IMR-90 (cell line): ENCODE measurements around the gene FPR3. TPM values are rescaled to one million over a fixed set of nuclear protein-coding genes. Genes with fewer than 3 reads are reported as not detected.
A peak's percentile ranks its signal among the peaks of the same experiment; 100 is the strongest.

ENCODE experiments used
- ATAC-seq: fragments of 200-7000 bp; cut with Tn5 transposase; 2 replicates; pipeline ENCODE4 v1.9.1; 2020; ENCODE audit warnings: low read depth, mild to moderate bottlenecking, moderate library complexity
- BruUV-seq: library from RNA; stranded (reverse); fragments of 400-500 nt; replicated peaks from 2 replicates; lab custom pipeline; 2021; lab: Mats Ljungman, UMichigan
- CTCF ChIA-PET: fragments of 300-600 bp; formaldehyde crosslinking; extraction: SDS; loops from one replicate; lab custom pipeline; 2021; ENCODE audit warnings: antibody characterized with exemption; lab: Yijun Ruan, JAX
- POLR2A ChIA-PET: fragments of 300-600 bp; sonication (Branson Sonifier 250); formaldehyde crosslinking; loops from one replicate; lab custom pipeline; 2022; ENCODE audit warnings: antibody characterized with exemption; ENCODE audit not compliant: unreplicated experiment; lab: Charles Lee
- DNase-seq: peaks from one replicate; pipeline ENCODE4 v3.0.0; 2013
- H2AFZ ChIP-seq: replicated peaks from 2 replicates; pipeline ENCODE3; 2013; ENCODE audit warnings: low read length, mild to moderate bottlenecking; ENCODE audit not compliant: poor library complexity
- H2AK5ac ChIP-seq: 2 replicates; pipeline ENCODE4 v1.6.1; 2013; ENCODE audit warnings: low read depth, low read length, inconsistent platforms
- H2AK9ac ChIP-seq: replicated peaks from 2 replicates; pipeline ENCODE3; 2013; ENCODE audit warnings: mild to moderate bottlenecking, low read depth, low read length, moderate library complexity; ENCODE audit not compliant: poor library complexity
- H2BK120ac ChIP-seq: 2 replicates; pipeline ENCODE4 v1.6.1; 2013; ENCODE audit warnings: low read depth, low read length, inconsistent platforms
- H2BK15ac ChIP-seq: 3 replicates; pipeline ENCODE4 v1.6.1; 2013; ENCODE audit warnings: low read depth, low read length, inconsistent platforms
- H2BK20ac ChIP-seq: 2 replicates; pipeline ENCODE4 v1.6.1; 2013; ENCODE audit warnings: low read depth, mild to moderate bottlenecking, inconsistent platforms, low read length, moderate library complexity
- H2BK5ac ChIP-seq: 2 replicates; pipeline ENCODE4 v1.6.1; 2013; ENCODE audit warnings: mild to moderate bottlenecking, low read depth, low read length, inconsistent platforms; ENCODE audit not compliant: poor library complexity, severe bottlenecking
- H3K14ac ChIP-seq: replicated peaks from 2 replicates; pipeline ENCODE4 v1.6.1; 2013; ENCODE audit warnings: low read depth, low read length, inconsistent platforms
- H3K18ac ChIP-seq: 2 replicates; pipeline ENCODE4 v1.6.1; 2013; ENCODE audit warnings: low read depth, low read length, control low read depth
- H3K23ac ChIP-seq: 2 replicates; pipeline ENCODE4 v1.6.1; 2013; ENCODE audit warnings: low read depth, low read length, inconsistent platforms
- H3K27ac ChIP-seq: 2 replicates; pipeline ENCODE4 v1.5.1; 2013; ENCODE audit warnings: mild to moderate bottlenecking, control low read depth, low read length; ENCODE audit not compliant: insufficient read depth
- H3K27me3 ChIP-seq: 2 replicates; pipeline ENCODE4 v1.6.1; 2013; ENCODE audit warnings: low read length; ENCODE audit not compliant: control insufficient read depth, insufficient read depth
- H3K36me3 ChIP-seq: 2 replicates; pipeline ENCODE4 v1.6.1; 2013; ENCODE audit warnings: low read length, mixed read lengths; ENCODE audit not compliant: control insufficient read depth, insufficient read depth
- H3K4ac ChIP-seq: 2 replicates; pipeline ENCODE4 v1.6.1; 2013; ENCODE audit warnings: low read depth, low read length, inconsistent platforms
- H3K4me1 ChIP-seq: 2 replicates; pipeline ENCODE4 v1.6.1; 2013; ENCODE audit warnings: low read length, mixed read lengths; ENCODE audit not compliant: control insufficient read depth, insufficient read depth
- H3K4me2 ChIP-seq: 2 replicates; pipeline ENCODE4 v1.6.1; 2013; ENCODE audit warnings: low read depth, mild to moderate bottlenecking, control low read depth, low read length, moderate library complexity
- H3K4me3 ChIP-seq: 2 replicates; pipeline ENCODE4 v1.5.1; 2013; ENCODE audit warnings: low read depth, mild to moderate bottlenecking, control low read depth, low read length, moderate library complexity; ENCODE audit not compliant: insufficient read depth
- H3K56ac ChIP-seq: 2 replicates; pipeline ENCODE4 v1.6.1; 2013; ENCODE audit warnings: low read length, inconsistent platforms; ENCODE audit not compliant: insufficient read depth; ENCODE audit errors: extremely low read depth
- H3K79me1 ChIP-seq, 2 experiments: 2 replicates each; pipeline ENCODE4 v1.6.1; 2013; ENCODE audit warnings: low read length in 2 of 2, inconsistent platforms in 1 of 2, low read depth in 1 of 2
- H3K9ac ChIP-seq: 2 replicates; pipeline ENCODE4 v1.6.1; 2013; ENCODE audit warnings: low read depth, low read length, control low read depth
- H3K9me1 ChIP-seq: 2 replicates; pipeline ENCODE4 v1.6.1; 2013; ENCODE audit warnings: low read length, inconsistent platforms; ENCODE audit not compliant: insufficient read depth
- H3K9me3 ChIP-seq: 2 replicates; pipeline ENCODE4 v1.6.1; 2013; ENCODE audit warnings: low read length; ENCODE audit not compliant: control insufficient read depth, insufficient read depth
- H4K20me1 ChIP-seq: 2 replicates; pipeline ENCODE4 v1.6.1; 2013; ENCODE audit warnings: low read length, inconsistent platforms; ENCODE audit not compliant: insufficient read depth
- H4K5ac ChIP-seq: 2 replicates; pipeline ENCODE4 v1.6.1; 2013; ENCODE audit warnings: mild to moderate bottlenecking, low read depth, low read length, control low read depth
- H4K8ac ChIP-seq, 2 experiments: 2 replicates each; pipeline ENCODE4 v1.6.1; 2013; ENCODE audit warnings: low read depth in 2 of 2, low read length in 2 of 2, control low read depth in 1 of 2, inconsistent platforms in 1 of 2
- H4K91ac ChIP-seq: 2 replicates; pipeline ENCODE4 v1.6.1; 2013; ENCODE audit warnings: low read depth, low read length, inconsistent platforms; ENCODE audit not compliant: insufficient read depth
- BHLHE40 ChIP-seq: fragments of 150-350 bp; IDR thresholded peaks from 2 replicates; pipeline ENCODE4 v1.6.1; 2016; ENCODE audit warnings: mild to moderate bottlenecking, low read depth, low read length
- MAZ ChIP-seq: IDR thresholded peaks from 2 replicates; pipeline ENCODE4 v1.6.1; 2012; ENCODE audit warnings: low read depth, mild to moderate bottlenecking, low read length, improper control_type of control experiment, moderate library complexity, borderline replicate concordance
- MXI1 ChIP-seq: IDR thresholded peaks from 2 replicates; pipeline ENCODE4 v1.6.1; 2012; ENCODE audit warnings: low read depth, mild to moderate bottlenecking, low read length, moderate library complexity, borderline replicate concordance
- RCOR1 ChIP-seq: IDR thresholded peaks from 2 replicates; pipeline ENCODE4 v1.6.1; 2012; ENCODE audit warnings: mild to moderate bottlenecking, low read length, improper control_type of control experiment; ENCODE audit not compliant: insufficient replicate concordance
- SMC3 ChIP-seq: fragments of 150-350 bp; IDR thresholded peaks from 2 replicates; pipeline ENCODE4 v1.6.1; 2016; ENCODE audit warnings: low read depth, mild to moderate bottlenecking, antibody characterized with exemption, low read length, moderate library complexity
- WGBS, 2 experiments: methylation state at CpG; one replicate each; pipeline versions ENCODE4 v1.1.5 to v1.1.7; 2013; ENCODE audit warnings: missing lambda C conversion rate in 2 of 2; ENCODE audit not compliant: insufficient read length in 1 of 2; ENCODE audit errors: extremely low coverage in 2 of 2; 5-methylcytosine and 5-hydroxymethylcytosine counted together
- dilution Hi-C: fragments of 300-500 bp; cut with HindIII; formaldehyde crosslinking; loops from one replicate; pipeline ENCODE4 v1.14.3; 2018; ENCODE audit warnings: low sequenced_read_pairs; ENCODE audit not compliant: unreplicated experiment
- in situ Hi-C: fragments of 300-500 bp; cut with MboI; formaldehyde crosslinking; loops from 3 replicates; pipeline ENCODE4 v1.14.3; 2019; ENCODE audit warnings: low sequenced_read_pairs, inconsistent platforms, mixed read lengths
- intact Hi-C: fragments of 100-400 bp; cut with micrococcal nuclease; formaldehyde crosslinking; loops from 2 replicates; pipeline ENCODE4 v1.10.0; 2022
- polyA plus RNA-seq, 3 experiments: library from polyadenylated mRNA; depleted of rRNA; stranded (reverse); fragments of >200 nt; gene quantifications; 2 replicates each; pipeline ENCODE4 v1.2.3, GENCODE V29; 2012; ENCODE audit warnings: low replicate concordance in 1 of 3
- total RNA-seq: library from RNA; depleted of rRNA; stranded (reverse); fragments of >200 nt; gene quantifications from 2 replicates; pipeline ENCODE4 v1.2.3, GENCODE V29; 2012

Gene FPR3
- total and polyA plus RNA-seq, 2 of the 4 experiments (the other 2 are of a cell fraction), result not detected

GRCh38 chr19:51800473-51801244 lies 5.7 kb downstream of the FPR3 start:
- Histone ChIP-seq H3K27ac (no peak overlapping the region), H3K9me1 (no peaks in the 10 kb centered on the region), H3K56ac (no peak overlapping the region), H2AK9ac (no peak overlapping the region), H4K20me1 (no peaks in the 10 kb centered on the region), H3K27me3 (no peaks in the 10 kb centered on the region), H2BK5ac (peak overlapping the region; percentile 25), H4K91ac (no peak overlapping the region), H2BK15ac (no peak overlapping the region), H3K14ac (no peak overlapping the region), H2BK20ac (no peak overlapping the region), H4K8ac (no peak overlapping the region), H3K9ac (no peak overlapping the region), H2BK120ac (no peak overlapping the region), H2AK5ac (no peak overlapping the region), H3K4me2 (peak overlapping the region; percentile 28; the same call in 1 of the 2 replicates), H3K4me1 (peaks cover 5% of the 10 kb centered on the region), H3K79me1 (no peaks in the 10 kb centered on the region), H3K4me3 (no peak overlapping the region), H3K36me3 (no peaks in the 10 kb centered on the region), H2AFZ (no peak overlapping the region), H3K18ac (no peak overlapping the region), H3K4ac (no peak overlapping the region), H3K23ac (no peak overlapping the region), H4K5ac (no peak overlapping the region), H3K9me3 (no peaks in the 10 kb centered on the region)
- TF ChIP-seq SMC3 (no peak), BHLHE40 (peak; percentile 24; the same call in 1 of the 2 replicates), MXI1 (no peak), RCOR1 (no peak), MAZ (no peak)
- ChIA-PET CTCF (no interaction called here), POLR2A (no interaction called here)
- ATAC-seq (no peak), DNase-seq (peak; percentile 60)
- in situ Hi-C loops, result no loop called here
- BruUV-seq, result no TSS peak
- no CpG with 5 or more reads among the region's 7 CpGs for WGBS, 2 experiments
- intact Hi-C loops, result no loop called here
- dilution Hi-C loops, result no loop called here
